Tibial nerve (tissue), 4 donors: Measurements from ENCODE around the gene GCN1. TPM values are rescaled to one million over a fixed set of nuclear protein-coding genes. Genes with fewer than 3 reads are reported as not detected.

Source experiments
- DNase-seq, 2 donors: peaks; one replicate each; pipeline ENCODE4 v3.0.0-alpha.2; 2019; ENCODE audit warnings: low spot score in 2 of 2
- H3K27ac ChIP-seq, 4 donors: fragments of 200-600 bp; sonication (generic) in 3 of 4; one replicate each; pipeline ENCODE4 v1.5.1; 2017 to 2019; ENCODE audit warnings: mild to moderate bottlenecking in 1 of 4
- H3K27me3 ChIP-seq, 2 donors: fragments of 200-600 bp; sonication (generic) in 1 of 2; one replicate each; pipeline versions ENCODE4 v1.5.1 to v1.6.0; 2017 to 2019
- H3K36me3 ChIP-seq, 3 donors: fragments of 200-600 bp; sonication (generic); one replicate each; pipeline ENCODE4 v1.5.1; 2018 to 2019
- H3K4me1 ChIP-seq, 4 donors: fragments of 200-600 bp; sonication (generic) in 3 of 4; one replicate each; pipeline ENCODE4 v1.5.1; 2017 to 2019
- H3K4me3 ChIP-seq, 4 donors: fragments of 200-600 bp; sonication (generic) in 3 of 4; one replicate each; pipeline ENCODE4 v1.5.1; 2017 to 2019; ENCODE audit warnings: mild to moderate bottlenecking in 1 of 4, moderate library complexity in 1 of 4
- H3K9me3 ChIP-seq, 4 donors: fragments of 200-600 bp; sonication (generic) in 3 of 4; one replicate each; pipeline ENCODE4 v1.5.1; 2017 to 2019
- CTCF ChIP-seq, 5 experiments: fragments of 200-600 bp in 3 of 5; fragments of 450-650 bp in 2 of 5; sonication (generic) in 3 of 5; IDR thresholded peaks; one replicate each; pipeline ENCODE4 v1.5.1; 2016 to 2019; ENCODE audit warnings: antibody characterized with exemption in 5 of 5, mild to moderate bottlenecking in 3 of 5, moderate library complexity in 2 of 5
- EP300 ChIP-seq, 2 donors: sonication (generic); formaldehyde crosslinking; IDR thresholded peaks; one replicate each; pipeline ENCODE4 v1.6.1; 2017; ENCODE audit warnings: antibody characterized with exemption in 2 of 2, mild to moderate bottlenecking in 1 of 2
- POLR2A ChIP-seq, 2 donors: fragments of 450-650 bp; IDR thresholded peaks; one replicate each; pipeline ENCODE4 v1.6.1; 2017; ENCODE audit warnings: antibody characterized with exemption in 2 of 2, mild to moderate bottlenecking in 2 of 2, moderate library complexity in 2 of 2
- WGBS, 2 donors: methylation state at CpG; one replicate each; pipeline ENCODE4 v1.1.5; 2018; 5-methylcytosine and 5-hydroxymethylcytosine counted together
- total RNA-seq, 4 donors: library from RNA; depleted of rRNA; stranded (reverse); fragments of >200 nt; gene quantifications; one replicate each; pipeline ENCODE4 v1.1.0, GENCODE V29; 2016

The GCN1 gene
- total RNA-seq, 4 donors from 2014 or later: 44.6 to 138 (median 106) TPM

GRCh38 chr12:120141336-120141735 lies 53.2 kb downstream of the GCN1 start:
- Histone ChIP-seq H3K36me3 (peaks cover 4 to 100% (median 62%) of the 10 kb centered on the region in 3 donors), H3K27me3 (no peaks in the 10 kb centered on the region), H3K9me3 (no peaks in the 10 kb centered on the region), H3K27ac (no peak overlapping the region), H3K4me3 (no peak overlapping the region), H3K4me1 (no peaks in the 10 kb centered on the region)
- TF ChIP-seq EP300 (IDR thresholded peaks at IDR 0.05) (no peak), POLR2A (IDR thresholded peaks at IDR 0.05) (no peak), CTCF (IDR thresholded peaks at IDR 0.05) (no peak)
- WGBS, 2 donors: 95 to 98% methylated on average over 6 of the region's 6 CpGs
- DNase-seq: no peak

GRCh38 chr12:120140603-120141002 lies 53.9 kb downstream of the GCN1 start:
- Histone ChIP-seq H3K9me3 (no peaks in the 10 kb centered on the region), H3K4me1 (no peaks in the 10 kb centered on the region), H3K4me3 (no peak overlapping the region), H3K27ac (no peak overlapping the region), H3K36me3 (peaks cover 4 to 100% (median 61%) of the 10 kb centered on the region in 3 donors), H3K27me3 (no peaks in the 10 kb centered on the region)
- DNase-seq: no peak
- 83 to 89% methylated on average over 9 of the region's 9 CpGs for WGBS, 2 donors
- TF ChIP-seq POLR2A (IDR thresholded peaks at IDR 0.05): no peak
- TF ChIP-seq EP300 (IDR thresholded peaks at IDR 0.05): no peak
- no peak for TF ChIP-seq CTCF (IDR thresholded peaks at IDR 0.05)

- Histone ChIP-seq H3K4me3 (no peak overlapping the region), H3K36me3 (peaks cover 3 to 100% (median 61%) of the 10 kb centered on the region in 3 donors), H3K9me3 (no peaks in the 10 kb centered on the region), H3K27ac (no peak overlapping the region), H3K4me1 (no peaks in the 10 kb centered on the region), H3K27me3 (no peaks in the 10 kb centered on the region)
- 80 to 82% methylated on average over 5 of the region's 5 CpGs for WGBS, 2 donors
- TF ChIP-seq EP300 (IDR thresholded peaks at IDR 0.05) (no peak), CTCF (IDR thresholded peaks at IDR 0.05) (no peak), POLR2A (IDR thresholded peaks at IDR 0.05) (no peak)
- DNase-seq: no peak
These were observed 54.6 kb downstream of the GCN1 start for GRCh38 chr12:120139958-120140357.

GRCh38 chr12:120138366-120138765 lies 56.1 kb downstream of the GCN1 start:
- 85 to 88% methylated on average over 9 of the region's 9 CpGs for WGBS, 2 donors
- no peaks in the 10 kb centered on the region for H3K27me3 ChIP-seq
- no peaks in the 10 kb centered on the region for H3K9me3 ChIP-seq
- no peak overlapping the region for H3K27ac ChIP-seq
- no peak for DNase-seq
- H3K36me3 ChIP-seq: peaks cover 3 to 100% (median 59%) of the 10 kb centered on the region in 3 donors
- no peaks in the 10 kb centered on the region for H3K4me1 ChIP-seq
- no peak for TF ChIP-seq CTCF (IDR thresholded peaks at IDR 0.05)
- no peak for TF ChIP-seq POLR2A (IDR thresholded peaks at IDR 0.05)
- TF ChIP-seq EP300 (IDR thresholded peaks at IDR 0.05): no peak
- H3K4me3 ChIP-seq: no peak overlapping the region

- H3K36me3 ChIP-seq: peaks cover 4 to 100% (median 59%) of the 10 kb centered on the region in 3 donors
- H3K9me3 ChIP-seq: no peaks in the 10 kb centered on the region
- H3K27ac ChIP-seq: no peak overlapping the region
- TF ChIP-seq EP300 (IDR thresholded peaks at IDR 0.05) (no peak), CTCF (IDR thresholded peaks at IDR 0.05) (no peak), POLR2A (IDR thresholded peaks at IDR 0.05) (no peak)
- H3K27me3 ChIP-seq: no peaks in the 10 kb centered on the region
- DNase-seq: no peak
- H3K4me3 ChIP-seq: no peak overlapping the region
- 94 to 96% methylated on average over 11 of the region's 11 CpGs for WGBS, 2 donors
- no peaks in the 10 kb centered on the region for H3K4me1 ChIP-seq
These were observed 56.7 kb downstream of the GCN1 start for GRCh38 chr12:120137833-120138232.
